ENCODE data around the gene RAB21.

GRCh38 chr12:71752891-71753290 is 1.8 kb upstream of the RAB21 start:
- TF ChIP-seq RAD21 (IDR thresholded peaks at IDR 0.05; ENCODE audit: low read depth) (no peak), EP300 (IDR thresholded peaks at IDR 0.05; ENCODE audit: borderline replicate concordance) (no peak), YY1 (IDR thresholded peaks at IDR 0.05; ENCODE audit: low read depth) (no peak), CREB1 (IDR thresholded peaks at IDR 0.05; ENCODE audit: low read depth) (no peak)
- TF ChIP-seq, protein P1, sequence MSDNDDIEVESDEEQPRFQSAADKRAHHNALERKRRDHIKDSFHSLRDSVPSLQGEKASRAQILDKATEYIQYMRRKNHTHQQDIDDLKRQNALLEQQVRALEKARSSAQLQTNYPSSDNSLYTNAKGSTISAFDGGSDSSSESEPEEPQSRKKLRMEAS (IDR thresholded peaks at IDR 0.05) = no peak
- TF ChIP-seq, protein P2, sequence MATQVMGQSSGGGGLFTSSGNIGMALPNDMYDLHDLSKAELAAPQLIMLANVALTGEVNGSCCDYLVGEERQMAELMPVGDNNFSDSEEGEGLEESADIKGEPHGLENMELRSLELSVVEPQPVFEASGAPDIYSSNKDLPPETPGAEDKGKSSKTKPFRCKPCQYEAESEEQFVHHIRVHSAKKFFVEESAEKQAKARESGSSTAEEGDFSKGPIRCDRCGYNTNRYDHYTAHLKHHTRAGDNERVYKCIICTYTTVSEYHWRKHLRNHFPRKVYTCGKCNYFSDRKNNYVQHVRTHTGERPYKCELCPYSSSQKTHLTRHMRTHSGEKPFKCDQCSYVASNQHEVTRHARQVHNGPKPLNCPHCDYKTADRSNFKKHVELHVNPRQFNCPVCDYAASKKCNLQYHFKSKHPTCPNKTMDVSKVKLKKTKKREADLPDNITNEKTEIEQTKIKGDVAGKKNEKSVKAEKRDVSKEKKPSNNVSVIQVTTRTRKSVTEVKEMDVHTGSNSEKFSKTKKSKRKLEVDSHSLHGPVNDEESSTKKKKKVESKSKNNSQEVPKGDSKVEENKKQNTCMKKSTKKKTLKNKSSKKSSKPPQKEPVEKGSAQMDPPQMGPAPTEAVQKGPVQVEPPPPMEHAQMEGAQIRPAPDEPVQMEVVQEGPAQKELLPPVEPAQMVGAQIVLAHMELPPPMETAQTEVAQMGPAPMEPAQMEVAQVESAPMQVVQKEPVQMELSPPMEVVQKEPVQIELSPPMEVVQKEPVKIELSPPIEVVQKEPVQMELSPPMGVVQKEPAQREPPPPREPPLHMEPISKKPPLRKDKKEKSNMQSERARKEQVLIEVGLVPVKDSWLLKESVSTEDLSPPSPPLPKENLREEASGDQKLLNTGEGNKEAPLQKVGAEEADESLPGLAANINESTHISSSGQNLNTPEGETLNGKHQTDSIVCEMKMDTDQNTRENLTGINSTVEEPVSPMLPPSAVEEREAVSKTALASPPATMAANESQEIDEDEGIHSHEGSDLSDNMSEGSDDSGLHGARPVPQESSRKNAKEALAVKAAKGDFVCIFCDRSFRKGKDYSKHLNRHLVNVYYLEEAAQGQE (IDR thresholded peaks at IDR 0.05; ENCODE audit: low read depth) = no peak

Measured in Ishikawa (cell line).